Measurements from ENCODE around the gene KBTBD8.

The KBTBD8 gene

GRCh38 chr3:67033079-67033478 is 35.0 kb downstream of the KBTBD8 start:
- in situ Hi-C loops (cut with MboI; ENCODE audit: low sequenced_read_pairs): no loop called here

GRCh38 chr3:67034371-67034770 is 36.3 kb downstream of the KBTBD8 start:
- in situ Hi-C loops (cut with MboI; ENCODE audit: low sequenced_read_pairs): no loop called here

DNA sequence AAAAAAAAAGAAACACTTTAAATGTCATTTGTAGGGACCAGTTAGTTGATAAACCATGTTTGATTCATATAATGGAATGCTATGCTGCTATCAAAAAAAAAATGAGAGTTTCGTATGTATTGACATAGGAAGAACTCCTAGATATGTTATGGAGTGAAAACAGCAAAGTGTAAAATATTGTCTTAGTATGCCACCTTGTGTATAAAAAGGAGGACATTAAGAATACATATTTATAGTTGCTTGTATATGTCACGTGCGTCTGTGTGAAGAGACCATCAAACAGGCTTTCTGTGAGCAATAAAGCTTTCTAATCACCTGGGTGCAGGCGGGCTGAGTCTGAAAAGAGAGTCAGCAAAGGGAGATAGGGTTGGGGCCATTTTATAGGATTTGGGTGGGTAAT is 39.5 kb downstream of the KBTBD8 start:
- in situ Hi-C loops (cut with MboI; ENCODE audit: low sequenced_read_pairs): no loop called here

GRCh38 chr3:67044295-67044694 is 46.2 kb downstream of the KBTBD8 start:
- in situ Hi-C loops (cut with MboI; ENCODE audit: low sequenced_read_pairs): no loop called here

DNA sequence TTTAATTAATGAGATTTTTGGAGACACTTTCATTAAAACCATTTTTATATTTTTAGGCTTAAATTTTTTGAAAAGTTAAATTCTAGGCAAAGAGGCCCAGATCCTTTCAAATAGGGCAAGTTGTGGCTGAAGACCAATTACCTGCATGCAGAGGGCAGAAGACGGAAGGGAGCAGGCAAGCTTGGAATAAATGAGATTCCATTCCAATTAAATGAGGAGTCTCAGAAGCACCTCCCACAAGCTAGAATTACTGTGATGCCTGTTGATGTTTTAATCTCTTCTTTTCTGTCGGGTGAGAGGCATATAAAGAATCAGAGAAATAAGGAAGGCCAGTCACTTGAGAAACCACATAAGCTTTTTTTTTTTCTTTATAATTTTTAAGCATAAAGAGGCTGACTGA is 46.8 kb downstream of the KBTBD8 start:
- in situ Hi-C loops (cut with MboI; ENCODE audit: low sequenced_read_pairs): no loop called here

DNA sequence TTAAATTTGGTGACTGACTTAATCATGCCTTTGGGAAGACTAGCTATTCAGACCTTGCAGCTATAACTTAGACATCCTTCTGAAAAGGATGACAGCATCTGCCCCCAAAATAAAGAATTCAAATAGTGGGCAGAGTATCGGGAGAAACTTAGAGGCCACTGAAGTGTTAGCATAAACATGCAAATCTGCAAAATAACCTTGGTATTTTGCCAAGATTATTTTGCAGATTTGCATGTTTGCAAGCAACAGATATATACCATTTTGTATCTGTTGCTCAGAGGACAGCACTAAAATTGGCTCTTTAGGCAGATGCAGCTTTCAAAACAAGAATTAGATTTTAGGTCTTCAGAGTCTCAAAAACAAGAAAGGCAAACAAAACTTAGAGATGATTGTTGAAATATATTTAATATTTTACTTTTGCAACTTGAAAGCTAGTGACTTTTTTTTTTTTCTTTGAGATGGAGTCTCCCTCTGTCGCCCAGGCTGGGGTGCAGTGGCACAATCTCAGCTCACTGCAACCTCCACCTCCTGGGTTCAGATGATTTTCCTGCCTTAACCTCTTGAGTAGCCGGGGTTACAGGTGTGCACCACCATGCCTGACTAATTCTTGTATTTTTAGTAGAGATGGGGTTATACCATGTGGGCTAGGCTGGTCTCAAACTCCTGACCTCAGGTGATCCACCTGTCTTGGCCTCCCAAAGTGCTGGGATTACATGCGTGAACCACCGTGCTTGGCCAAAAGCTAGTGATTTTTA is 47.8 kb downstream of the KBTBD8 start:
- in situ Hi-C loops (cut with MboI; ENCODE audit: low sequenced_read_pairs): no loop called here

DNA sequence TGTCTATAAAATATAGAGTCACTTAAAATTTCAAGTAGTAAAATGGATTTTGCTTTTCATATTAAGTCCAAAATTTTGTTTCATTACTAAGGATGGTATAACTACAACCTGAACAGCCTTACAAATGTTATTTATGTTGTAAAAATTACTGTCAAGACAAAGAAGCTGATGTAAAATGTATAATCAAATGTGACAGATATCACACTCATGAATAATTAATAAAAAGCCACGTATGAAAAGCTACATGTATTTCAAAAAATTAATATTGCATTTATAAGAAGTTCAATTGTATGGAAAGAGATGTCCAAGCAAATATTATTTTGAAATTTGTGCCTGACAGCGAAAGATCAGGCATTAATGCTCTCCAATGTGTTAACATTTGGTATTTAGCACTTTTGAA is 48.9 kb downstream of the KBTBD8 start:
- in situ Hi-C loops (cut with MboI; ENCODE audit: low sequenced_read_pairs): no loop called here

GRCh38 chr3:67048067-67048714 is 50.1 kb downstream of the KBTBD8 start:
- in situ Hi-C loops (cut with MboI; ENCODE audit: low sequenced_read_pairs): no loop called here

DNA sequence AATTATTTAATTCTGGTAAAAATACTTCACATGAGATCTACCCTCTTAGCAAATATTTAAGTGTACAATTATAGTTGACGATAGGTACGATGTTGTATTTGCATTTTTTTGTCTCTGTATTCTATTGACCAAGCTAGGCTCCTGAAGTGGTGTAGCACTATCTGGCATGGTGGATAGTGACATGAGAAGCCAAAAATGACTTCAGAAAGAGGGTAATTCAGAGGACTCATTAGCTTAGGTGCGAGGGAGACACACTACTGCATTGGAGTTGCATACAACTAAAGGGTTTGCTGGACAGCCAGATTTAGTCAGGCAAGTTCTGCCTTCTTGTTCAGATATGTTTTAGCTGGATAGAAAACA is 50.6 kb downstream of the KBTBD8 start:
- in situ Hi-C loops (cut with MboI; ENCODE audit: low sequenced_read_pairs): no loop called here

DNA sequence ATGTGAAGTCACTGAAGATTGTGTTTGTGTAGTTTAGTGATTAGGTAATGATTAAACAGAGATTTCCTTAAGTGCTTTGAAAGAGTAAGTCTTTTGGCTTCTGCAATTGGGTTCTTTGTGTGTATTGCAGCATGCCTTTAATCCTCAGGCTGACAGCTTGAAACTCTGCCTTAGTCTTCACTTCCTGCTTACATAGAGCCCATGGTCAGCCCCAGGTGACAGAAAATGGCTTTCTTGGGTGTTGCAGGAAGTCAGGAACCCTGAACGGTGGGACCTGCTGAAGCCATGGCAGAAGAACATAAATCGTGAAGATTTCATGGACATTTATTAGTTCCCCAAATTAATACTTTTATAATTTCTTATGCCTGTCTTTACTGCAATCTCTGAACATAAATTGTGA is 61.3 kb downstream of the KBTBD8 start:
- in situ Hi-C loops (cut with MboI; ENCODE audit: low sequenced_read_pairs): no loop called here

All from HL-60/S4 (cell line).